ENCODE results near the gene CAMKK2.
"Not testable (repeated sequence)": the region's sequence is repeated elsewhere in the genome, so short reads cannot be mapped to it uniquely, and the experiment has no call there.

Gene CAMKK2

GRCh38 chr12:121209624-121210572 lies 86.6 kb downstream of the CAMKK2 start, which contains the start of gene P2RX4:
TSS of gene P2RX4 (plus strand) at chr12:121210129. CDS start at chr12:121210165, 36 bp downstream.
- no peak for TF ChIP-seq CTCF (IDR thresholded peaks at IDR 0.05; ENCODE audit: insufficient read depth, low read depth, low read length, missing control alignments)
- peak; percentile 75 for DNase-seq (ENCODE audit: low read depth)
- peak within 1 kb of the TSS; percentile 52 for H3K4me3 ChIP-seq (ENCODE audit: low read length)

GRCh38 chr12:121209221-121209620 lies 87.3 kb downstream of the CAMKK2 start:
- H3K4me3 ChIP-seq (ENCODE audit: low read length), result no peak overlapping the region
- TF ChIP-seq CTCF (IDR thresholded peaks at IDR 0.05; ENCODE audit: insufficient read depth, low read depth, low read length, missing control alignments), result no peak
- no peak for DNase-seq (ENCODE audit: low read depth)

- H3K4me3 ChIP-seq (ENCODE audit: low read length); DNase-seq (ENCODE audit: low read depth): not testable (repeated sequence)
Observed at GRCh38 chr12:121208571-121208970, 87.9 kb downstream of the CAMKK2 start.

GRCh38 chr12:121205491-121205890 lies 91.0 kb downstream of the CAMKK2 start:
- no peak overlapping the region for H3K4me3 ChIP-seq (ENCODE audit: low read length)
- no peak for DNase-seq (ENCODE audit: low read depth)
- no peak for TF ChIP-seq CTCF (IDR thresholded peaks at IDR 0.05; ENCODE audit: insufficient read depth, low read depth, low read length, missing control alignments)

- no peak overlapping the region for H3K4me3 ChIP-seq (ENCODE audit: low read length)
- TF ChIP-seq CTCF (IDR thresholded peaks at IDR 0.05; ENCODE audit: insufficient read depth, low read depth, low read length, missing control alignments), result no peak
- DNase-seq (ENCODE audit: low read depth), result no peak
Observed at GRCh38 chr12:121203482-121203881, 93.0 kb downstream of the CAMKK2 start.

GRCh38 chr12:121202407-121203355 lies 93.8 kb downstream of the CAMKK2 start:
- no peak for TF ChIP-seq CTCF (IDR thresholded peaks at IDR 0.05; ENCODE audit: insufficient read depth, low read depth, low read length, missing control alignments)
- H3K4me3 ChIP-seq (ENCODE audit: low read length), result no peak overlapping the region
- no peak for DNase-seq (ENCODE audit: low read depth)

GRCh38 chr12:121201140-121201539 lies 95.4 kb downstream of the CAMKK2 start:
- DNase-seq (ENCODE audit: low read depth); H3K4me3 ChIP-seq (ENCODE audit: low read length): not testable (repeated sequence)
